NB4 (cell line): ENCODE data around the gene NAPA.

Source experiments
- DNase-seq: peaks from one replicate; pipeline ENCODE4 v3.0.0; 2010; ENCODE audit warnings: low read depth
- H3K4me3 ChIP-seq: one replicate; pipeline ENCODE4 v1.5.1; 2011; ENCODE audit warnings: mild to moderate bottlenecking, low read depth, low read length, moderate library complexity
- CTCF ChIP-seq: IDR thresholded peaks from one replicate; pipeline ENCODE4 v1.5.1; 2012; ENCODE audit warnings: low read depth, low read length
- MYC ChIP-seq: IDR thresholded peaks from 2 replicates; pipeline ENCODE4 v1.6.1; 2011; ENCODE audit warnings: low read depth, low read length
- POLR2A ChIP-seq: IDR thresholded peaks from 2 replicates; pipeline ENCODE4 v1.6.1; 2011; ENCODE audit warnings: mild to moderate bottlenecking; ENCODE audit not compliant: insufficient read length; ENCODE audit errors: extremely low read depth
- TF ChIP-seq, protein P1 (sequence below): IDR thresholded peaks from 2 replicates; pipeline ENCODE4 v1.6.1; 2011; ENCODE audit warnings: low read depth, low read length

Gene NAPA

GRCh38 chr19:47520343-47520806 is 5.5 kb upstream of the NAPA start:
- DNase-seq: peak; percentile 58
- H3K4me3 ChIP-seq: no peak overlapping the region
- no peak; the same call in 1 of the 2 replicates for TF ChIP-seq MYC
- TF ChIP-seq, protein P1, sequence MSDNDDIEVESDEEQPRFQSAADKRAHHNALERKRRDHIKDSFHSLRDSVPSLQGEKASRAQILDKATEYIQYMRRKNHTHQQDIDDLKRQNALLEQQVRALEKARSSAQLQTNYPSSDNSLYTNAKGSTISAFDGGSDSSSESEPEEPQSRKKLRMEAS: peak; percentile 86
- TF ChIP-seq CTCF: no peak
- TF ChIP-seq POLR2A: no peak

DNA sequence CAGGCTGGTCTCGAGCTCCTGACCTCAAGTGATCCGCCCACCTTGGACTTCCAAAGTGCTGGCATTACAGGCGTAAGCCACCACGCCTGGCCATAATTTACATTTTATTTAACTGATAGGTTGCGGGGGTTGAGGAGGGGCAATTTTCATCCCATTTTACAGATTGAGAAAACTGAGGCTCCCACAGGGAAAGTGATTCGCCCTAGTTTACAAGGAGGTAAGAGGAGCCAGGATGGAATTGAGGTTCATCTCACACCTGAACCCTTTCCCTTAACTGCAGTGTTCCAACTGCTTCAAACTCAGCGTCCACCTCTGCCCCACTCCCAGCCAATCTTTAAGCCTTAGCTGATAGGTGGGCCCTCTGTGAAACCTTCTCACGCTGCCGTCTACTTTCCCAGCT is 4.0 kb upstream of the NAPA start:
- TF ChIP-seq POLR2A: no peak
- no peak for TF ChIP-seq MYC
- TF ChIP-seq CTCF: no peak
- TF ChIP-seq, protein P1: no peak
- H3K4me3 ChIP-seq: no peak overlapping the region
- no peak for DNase-seq

- TF ChIP-seq, protein P1: no peak
- TF ChIP-seq CTCF (no peak), MYC (no peak), POLR2A (no peak)
- peak; percentile 89 for DNase-seq
- no peak overlapping the region for H3K4me3 ChIP-seq
Observed at GRCh38 chr19:47518139-47518538, 3.3 kb upstream of the NAPA start.

- peak; percentile 49 for DNase-seq
- peak overlapping the region; percentile 84 for H3K4me3 ChIP-seq
- no peak for TF ChIP-seq CTCF
- TF ChIP-seq, protein P1: 0 out of 2 replicates have a peak, but pooled peaks have one; percentile 17
Observed at GRCh38 chr19:47514151-47514868, 553 bp downstream of the NAPA start.

DNA sequence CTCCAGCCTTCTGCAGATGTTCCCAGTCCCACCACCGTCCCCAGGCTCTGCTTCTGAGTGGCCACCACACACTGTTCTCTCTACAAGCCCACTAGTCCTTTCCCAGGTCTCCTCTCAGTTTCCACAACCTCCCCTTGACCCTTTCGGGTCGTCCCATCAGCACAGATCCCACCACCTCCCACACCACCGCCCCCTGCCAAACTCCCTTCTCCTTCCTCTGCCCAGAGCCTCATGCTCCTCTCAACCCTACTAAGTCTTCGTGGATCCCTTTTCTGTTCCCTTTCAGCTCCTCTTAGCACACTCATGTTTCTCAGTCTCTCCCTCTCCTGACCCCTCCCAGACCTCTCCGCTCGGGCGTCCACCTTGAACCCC is 1.9 kb downstream of the NAPA start:
- TF ChIP-seq POLR2A (no peak), CTCF (no peak), MYC (no peak)
- TF ChIP-seq, protein P1: no peak
- no peak for DNase-seq
- H3K4me3 ChIP-seq: peak overlapping the region; percentile 84
